OCI-LY1 (cell line): ENCODE measurements around the gene PKIB.

Experiments used
- H2AFZ ChIP-seq: fragments of 200-600 bp; sonication (generic), shearing (Covaris generic); 2 replicates; pipeline ENCODE4 v1.6.0; 2014; ENCODE audit warnings: antibody characterized with exemption, mild to moderate bottlenecking, low read length
- H3F3A ChIP-seq: fragments of 200-600 bp; sonication (generic), shearing (Covaris generic); 2 replicates; pipeline ENCODE4 v1.6.0; 2014; ENCODE audit warnings: mild to moderate bottlenecking, antibody characterized with exemption, low read length, moderate library complexity; ENCODE audit not compliant: insufficient read depth
- H3K27ac ChIP-seq: fragments of 200-600 bp; sonication (generic); 2 replicates; pipeline ENCODE4 v1.5.1; 2014; ENCODE audit warnings: low read length, mixed run types, mild to moderate bottlenecking, low read depth; ENCODE audit not compliant: poor library complexity, severe bottlenecking
- H3K27me3 ChIP-seq: fragments of 200-600 bp; sonication (generic); 2 replicates; pipeline ENCODE4 v1.6.0; 2014; ENCODE audit warnings: antibody characterized with exemption, mild to moderate bottlenecking, low read length, moderate library complexity; ENCODE audit not compliant: insufficient read depth
- H3K36me3 ChIP-seq: fragments of 200-600 bp; sonication (generic); 2 replicates; pipeline ENCODE4 v1.6.1; 2014; ENCODE audit warnings: mild to moderate bottlenecking, antibody characterized with exemption, low read length, moderate library complexity, mixed read lengths; ENCODE audit not compliant: insufficient read depth
- H3K4me1 ChIP-seq: fragments of 200-600 bp; sonication (generic); 2 replicates; pipeline ENCODE4 v1.5.1; 2014; ENCODE audit warnings: mild to moderate bottlenecking, low read length, moderate library complexity; ENCODE audit not compliant: insufficient read depth, severe bottlenecking
- H3K4me2 ChIP-seq: fragments of 200-600 bp; sonication (generic), shearing (Covaris generic); 2 replicates; pipeline ENCODE4 v1.6.1; 2014; ENCODE audit warnings: low read length
- H3K4me3 ChIP-seq: fragments of 200-600 bp; sonication (generic); 2 replicates; pipeline ENCODE4 v1.5.1; 2014; ENCODE audit warnings: low read length, low read depth, mild to moderate bottlenecking, mixed read lengths; ENCODE audit not compliant: poor library complexity, severe bottlenecking
- H3K79me2 ChIP-seq: fragments of 200-600 bp; shearing (Covaris generic); 2 replicates; pipeline ENCODE4 v1.6.1; 2016; ENCODE audit warnings: mixed run types, low read length, mixed read lengths; ENCODE audit not compliant: insufficient read depth
- H3K9ac ChIP-seq: fragments of 200-600 bp; sonication (generic), shearing (Covaris generic); 2 replicates; pipeline ENCODE4 v1.6.1; 2014; ENCODE audit warnings: mild to moderate bottlenecking, low read length, mixed read lengths
- H3K9me2 ChIP-seq: fragments of 200-600 bp; sonication (generic), shearing (Covaris generic); 2 replicates; pipeline ENCODE4 v1.6.1; 2014; ENCODE audit warnings: low read depth, mild to moderate bottlenecking, low read length, mixed read lengths
- H3K9me3 ChIP-seq: fragments of 200-600 bp; shearing (Covaris generic); 2 replicates; pipeline ENCODE4 v1.6.1; 2014; ENCODE audit warnings: low read length, mixed read lengths
- H4K20me1 ChIP-seq: fragments of 200-600 bp; sonication (generic), shearing (Covaris generic); 2 replicates; pipeline ENCODE4 v1.6.0; 2016; ENCODE audit warnings: mild to moderate bottlenecking, low read length; ENCODE audit not compliant: insufficient read depth
- CTCF ChIP-seq: fragments of 200-600 bp; sonication (generic), shearing (Covaris generic); IDR thresholded peaks from 2 replicates; pipeline ENCODE4 v1.5.1; 2017; ENCODE audit warnings: mild to moderate bottlenecking, antibody characterized with exemption, low read length, moderate library complexity, mixed read lengths
- EZH2 ChIP-seq: fragments of 200-600 bp; sonication (generic), shearing (Covaris generic); IDR thresholded peaks from 2 replicates; pipeline ENCODE4 v1.8.0; 2017; ENCODE audit warnings: borderline replicate concordance, mixed run types, mild to moderate bottlenecking, antibody characterized with exemption, low read length, moderate library complexity, mixed read lengths

The PKIB gene

GRCh38 chr6:122733259-122733658, 123.1 kb downstream of the PKIB start:
- Histone ChIP-seq H3K27me3 (no peaks in the 10 kb centered on the region), H3K9ac (no peak overlapping the region), H3K4me3 (no peak overlapping the region), H3K27ac (no peak overlapping the region), H3K9me2 (no peaks in the 10 kb centered on the region), H3K4me2 (no peak overlapping the region), H3K4me1 (no peaks in the 10 kb centered on the region), H3K9me3 (no peaks in the 10 kb centered on the region), H3F3A (no peaks in the 10 kb centered on the region), H3K36me3 (no peaks in the 10 kb centered on the region), H3K79me2 (no peaks in the 10 kb centered on the region), H2AFZ (no peak overlapping the region), H4K20me1 (no peaks in the 10 kb centered on the region)
- TF ChIP-seq CTCF (no peak), EZH2 (no peak)

- Histone ChIP-seq H3F3A (no peaks in the 10 kb centered on the region), H3K36me3 (no peaks in the 10 kb centered on the region), H3K9me2 (no peaks in the 10 kb centered on the region), H3K4me1 (no peaks in the 10 kb centered on the region), H3K4me2 (no peak overlapping the region), H3K27ac (no peak overlapping the region), H3K9ac (no peak overlapping the region), H3K9me3 (no peaks in the 10 kb centered on the region), H2AFZ (no peak overlapping the region), H3K79me2 (no peaks in the 10 kb centered on the region), H4K20me1 (no peaks in the 10 kb centered on the region), H3K4me3 (no peak overlapping the region), H3K27me3 (no peaks in the 10 kb centered on the region)
- TF ChIP-seq CTCF (no peak), EZH2 (no peak)
Observed at GRCh38 chr6:122734529-122735395, 124.6 kb downstream of the PKIB start.

GRCh38 chr6:122735582-122735981, 125.4 kb downstream of the PKIB start:
- Histone ChIP-seq H3K4me1 (no peaks in the 10 kb centered on the region), H2AFZ (no peak overlapping the region), H4K20me1 (no peaks in the 10 kb centered on the region), H3K36me3 (no peaks in the 10 kb centered on the region), H3K27ac (no peak overlapping the region), H3F3A (no peaks in the 10 kb centered on the region), H3K9me3 (no peaks in the 10 kb centered on the region), H3K9me2 (no peaks in the 10 kb centered on the region), H3K79me2 (no peaks in the 10 kb centered on the region), H3K27me3 (no peaks in the 10 kb centered on the region), H3K4me3 (no peak overlapping the region), H3K4me2 (no peak overlapping the region), H3K9ac (no peak overlapping the region)
- no peak for TF ChIP-seq CTCF
- TF ChIP-seq EZH2: no peak
